ENCODE data around the gene ARRB2.

DNA sequence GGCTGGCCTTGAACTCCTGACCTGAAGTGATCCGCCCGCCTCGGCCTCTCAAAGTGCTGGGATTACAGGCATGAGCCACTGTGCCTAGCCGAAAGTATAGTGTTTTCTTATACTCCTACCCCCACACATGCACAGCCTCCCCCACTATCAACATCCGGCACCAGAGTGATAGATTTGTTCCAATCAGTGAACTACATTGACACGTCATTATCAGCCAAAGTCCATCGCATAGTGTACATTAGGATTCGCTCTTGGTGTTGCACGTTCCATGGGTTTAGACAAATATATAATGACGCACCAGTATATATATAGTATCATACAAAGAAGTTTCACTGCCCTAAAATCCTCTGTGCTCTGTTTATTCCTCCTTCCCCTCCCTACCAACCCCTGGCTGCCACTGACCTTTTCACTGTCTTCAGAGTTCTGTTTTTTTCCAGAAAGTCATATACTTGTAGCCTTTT is 49.4 kb downstream of the ARRB2 start:
- TF ChIP-seq, protein P1, sequence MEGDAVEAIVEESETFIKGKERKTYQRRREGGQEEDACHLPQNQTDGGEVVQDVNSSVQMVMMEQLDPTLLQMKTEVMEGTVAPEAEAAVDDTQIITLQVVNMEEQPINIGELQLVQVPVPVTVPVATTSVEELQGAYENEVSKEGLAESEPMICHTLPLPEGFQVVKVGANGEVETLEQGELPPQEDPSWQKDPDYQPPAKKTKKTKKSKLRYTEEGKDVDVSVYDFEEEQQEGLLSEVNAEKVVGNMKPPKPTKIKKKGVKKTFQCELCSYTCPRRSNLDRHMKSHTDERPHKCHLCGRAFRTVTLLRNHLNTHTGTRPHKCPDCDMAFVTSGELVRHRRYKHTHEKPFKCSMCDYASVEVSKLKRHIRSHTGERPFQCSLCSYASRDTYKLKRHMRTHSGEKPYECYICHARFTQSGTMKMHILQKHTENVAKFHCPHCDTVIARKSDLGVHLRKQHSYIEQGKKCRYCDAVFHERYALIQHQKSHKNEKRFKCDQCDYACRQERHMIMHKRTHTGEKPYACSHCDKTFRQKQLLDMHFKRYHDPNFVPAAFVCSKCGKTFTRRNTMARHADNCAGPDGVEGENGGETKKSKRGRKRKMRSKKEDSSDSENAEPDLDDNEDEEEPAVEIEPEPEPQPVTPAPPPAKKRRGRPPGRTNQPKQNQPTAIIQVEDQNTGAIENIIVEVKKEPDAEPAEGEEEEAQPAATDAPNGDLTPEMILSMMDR (IDR thresholded peaks at IDR 0.05) = no peak
- TF ChIP-seq EP300 (IDR thresholded peaks at IDR 0.05) (no peak), POLR2A (IDR thresholded peaks at IDR 0.05) (no peak)
